Keratinocyte (primary cell): ENCODE measurements around the gene HECA.

Source experiments
- EZH2 ChIP-seq: IDR thresholded peaks from one replicate; pipeline ENCODE4 v1.6.1; 2012; ENCODE audit warnings: inconsistent platforms, mild to moderate bottlenecking, low read length, moderate library complexity
- TF ChIP-seq, protein P1 (sequence below), 3 experiments: IDR thresholded peaks in 1 of 3; conservative IDR thresholded peaks in 1 of 3; optimal IDR thresholded peaks in 1 of 3; 2 replicates in 2 of 3; 3 replicates in 1 of 3; pipeline versions ENCODE3 to v1.5.1; 2011; ENCODE audit warnings: low read length in 3 of 3, mild to moderate bottlenecking in 3 of 3, moderate library complexity in 2 of 3, control low read depth in 1 of 3, inconsistent platforms in 1 of 3; ENCODE audit not compliant: insufficient read depth in 2 of 3; ENCODE audit errors: extremely low read depth in 1 of 3

GRCh38 chr6:139205843-139206242 is 71.0 kb downstream of the HECA start:
- TF ChIP-seq EZH2: no peak
- TF ChIP-seq, protein P1, sequence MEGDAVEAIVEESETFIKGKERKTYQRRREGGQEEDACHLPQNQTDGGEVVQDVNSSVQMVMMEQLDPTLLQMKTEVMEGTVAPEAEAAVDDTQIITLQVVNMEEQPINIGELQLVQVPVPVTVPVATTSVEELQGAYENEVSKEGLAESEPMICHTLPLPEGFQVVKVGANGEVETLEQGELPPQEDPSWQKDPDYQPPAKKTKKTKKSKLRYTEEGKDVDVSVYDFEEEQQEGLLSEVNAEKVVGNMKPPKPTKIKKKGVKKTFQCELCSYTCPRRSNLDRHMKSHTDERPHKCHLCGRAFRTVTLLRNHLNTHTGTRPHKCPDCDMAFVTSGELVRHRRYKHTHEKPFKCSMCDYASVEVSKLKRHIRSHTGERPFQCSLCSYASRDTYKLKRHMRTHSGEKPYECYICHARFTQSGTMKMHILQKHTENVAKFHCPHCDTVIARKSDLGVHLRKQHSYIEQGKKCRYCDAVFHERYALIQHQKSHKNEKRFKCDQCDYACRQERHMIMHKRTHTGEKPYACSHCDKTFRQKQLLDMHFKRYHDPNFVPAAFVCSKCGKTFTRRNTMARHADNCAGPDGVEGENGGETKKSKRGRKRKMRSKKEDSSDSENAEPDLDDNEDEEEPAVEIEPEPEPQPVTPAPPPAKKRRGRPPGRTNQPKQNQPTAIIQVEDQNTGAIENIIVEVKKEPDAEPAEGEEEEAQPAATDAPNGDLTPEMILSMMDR (optimal IDR thresholded peaks at IDR 0.05 in 1 of 3, IDR thresholded peaks at IDR 0.05 in 1 of 3, conservative IDR thresholded peaks at IDR 0.05 in 1 of 3; ENCODE audit: extremely low read depth in 1 of 3, insufficient read depth in 2 of 3, low read length in 3 of 3): no peak
